Activated CD4-positive, alpha-beta T cell treated with anti-CD3 and anti-CD28 coated beads, Interleukin-2, amount 10 ng/mL, durations not matched to agents 24 days and 14 days (primary cell): Measurements from ENCODE around the gene RBKS. TPM values are rescaled to one million over a fixed set of nuclear protein-coding genes. Genes with fewer than 3 reads are reported as not detected.
A peak's percentile ranks its signal among the peaks of the same experiment; 100 is the strongest.

ENCODE experiments used
- DNase-seq: peaks from one replicate; pipeline ENCODE4 v3.0.0; 2022
- H3K27ac Mint-ChIP-seq: one replicate; pipeline ENCODE4 v1.8.0; 2022; ENCODE audit warnings: mild to moderate bottlenecking, mixed read lengths
- H3K27me3 Mint-ChIP-seq: one replicate; pipeline ENCODE4 v1.8.0; 2022; ENCODE audit warnings: mixed read lengths
- H3K36me3 Mint-ChIP-seq: one replicate; pipeline ENCODE4 v1.8.0; 2022; ENCODE audit warnings: low read depth, mild to moderate bottlenecking, mixed read lengths
- H3K4me1 Mint-ChIP-seq: one replicate; pipeline ENCODE4 v1.8.0; 2021; ENCODE audit warnings: mixed read lengths
- H3K4me3 Mint-ChIP-seq: one replicate; pipeline ENCODE4 v1.8.0; 2022; ENCODE audit warnings: mild to moderate bottlenecking, moderate library complexity, mixed read lengths
- H3K9me3 Mint-ChIP-seq: one replicate; pipeline ENCODE4 v1.8.0; 2021; ENCODE audit warnings: mixed read lengths
- intact Hi-C: fragments of 100-400 bp; cut with micrococcal nuclease; formaldehyde crosslinking; loops from one replicate; pipeline ENCODE4 v1.15.1; 2023
- total RNA-seq: library from RNA; stranded (reverse); gene quantifications from 2 replicates; pipeline ENCODE4 v1.2.3, GENCODE V29; 2022

RBKS gene
- total RNA-seq, 1 donor from 2014 or later: 1.4 TPM

- H3K27ac Mint-ChIP-seq: no peak overlapping the region
- H3K4me1 Mint-ChIP-seq: peaks cover 18% of the 10 kb centered on the region
- H3K36me3 Mint-ChIP-seq: no peaks in the 10 kb centered on the region
- intact Hi-C loops: no loop called here
- no peaks in the 10 kb centered on the region for H3K9me3 Mint-ChIP-seq
- DNase-seq: no peak
- H3K27me3 Mint-ChIP-seq: peaks cover 3% of the 10 kb centered on the region
- H3K4me3 Mint-ChIP-seq: no peak overlapping the region
Measured at GRCh38 chr2:27738349-27739057, 151.7 kb downstream of the RBKS start.

DNA sequence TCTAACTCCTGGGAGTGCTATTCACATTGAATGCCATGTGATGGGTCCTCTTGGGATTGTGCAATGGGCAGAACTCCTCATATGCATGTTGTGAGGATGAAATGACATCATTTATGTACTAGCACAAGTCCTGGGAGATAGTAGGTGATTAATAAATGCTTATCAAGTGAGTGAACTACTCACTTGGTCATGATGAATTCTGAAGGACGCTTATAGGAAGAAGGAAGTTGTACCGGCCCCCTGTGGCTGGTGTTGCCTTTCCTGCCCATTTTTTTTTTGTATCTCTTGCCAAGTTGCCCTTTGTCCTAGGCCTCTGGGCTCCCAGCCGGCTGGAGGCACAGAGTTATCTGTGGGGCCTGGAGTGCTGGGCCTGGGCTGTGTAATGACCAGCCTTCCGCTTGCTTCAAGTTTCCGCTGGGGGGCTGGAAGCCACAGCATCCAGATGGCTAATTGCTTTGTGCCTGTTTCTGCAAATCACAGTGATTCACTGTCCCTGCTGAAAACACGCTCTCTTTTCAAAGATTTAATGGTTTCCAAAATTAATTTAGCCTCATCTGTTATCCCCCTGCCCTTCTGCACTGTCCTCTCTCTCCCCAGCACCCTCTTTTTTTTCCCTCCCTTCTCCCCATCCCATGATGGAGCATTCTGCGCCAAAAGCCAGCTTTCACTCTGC, 152.4 kb downstream of the RBKS start:
- Mint-ChIP-seq H3K27ac (no peak overlapping the region), H3K4me3 (no peak overlapping the region), H3K4me1 (peaks cover 18% of the 10 kb centered on the region), H3K36me3 (no peaks in the 10 kb centered on the region), H3K9me3 (no peaks in the 10 kb centered on the region), H3K27me3 (peaks cover 3% of the 10 kb centered on the region)
- no peak for DNase-seq
- intact Hi-C loops: no loop called here

- Mint-ChIP-seq H3K4me3 (no peak overlapping the region), H3K4me1 (peaks cover 18% of the 10 kb centered on the region), H3K27ac (no peak overlapping the region), H3K36me3 (no peaks in the 10 kb centered on the region), H3K27me3 (peaks cover 3% of the 10 kb centered on the region), H3K9me3 (no peaks in the 10 kb centered on the region)
- no peak for DNase-seq
- intact Hi-C loops: no loop called here
Measured at GRCh38 chr2:27736890-27737204, 153.3 kb downstream of the RBKS start.

- Mint-ChIP-seq H3K4me1 (peaks cover 18% of the 10 kb centered on the region), H3K36me3 (no peaks in the 10 kb centered on the region), H3K4me3 (peak overlapping the region; percentile 19), H3K27ac (peak overlapping the region; percentile 63), H3K9me3 (no peaks in the 10 kb centered on the region), H3K27me3 (peaks cover 1% of the 10 kb centered on the region)
- DNase-seq: no peak
- intact Hi-C loops: no loop called here
Measured at GRCh38 chr2:27736031-27736889, 153.9 kb downstream of the RBKS start.

DNA sequence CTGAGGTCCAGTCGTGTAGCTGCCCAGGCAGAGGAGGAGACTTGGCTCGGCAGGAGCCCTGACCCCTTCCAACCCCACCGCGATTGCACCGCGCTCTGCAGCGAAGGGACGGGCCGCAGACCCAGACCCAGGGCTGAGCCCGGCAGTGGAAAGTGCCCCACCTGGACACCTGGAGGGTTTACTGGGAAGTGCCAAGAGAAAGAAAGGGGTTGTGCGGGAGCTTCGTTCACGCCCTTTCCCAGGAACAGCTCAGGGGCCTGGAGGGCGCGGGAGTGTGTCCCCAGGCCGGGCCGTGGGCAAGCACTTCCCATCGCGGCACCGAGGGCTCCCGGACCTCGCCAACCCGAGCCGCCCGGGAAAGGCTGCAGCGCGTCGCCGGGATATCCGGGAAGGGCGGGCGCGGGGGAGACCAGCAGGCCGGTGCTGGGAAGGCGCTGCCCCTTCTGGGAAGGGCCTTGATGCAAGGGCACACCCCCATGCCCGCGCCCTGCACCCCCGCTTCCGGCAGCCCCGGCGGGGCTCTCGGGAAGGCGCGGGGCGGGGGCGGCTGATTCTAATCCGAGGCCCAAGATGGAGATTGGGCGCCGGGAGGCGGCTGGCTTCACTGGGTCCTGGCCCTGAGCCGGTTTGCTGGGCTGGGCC, 154.8 kb downstream of the RBKS start:
- DNase-seq: peak; percentile 82
- Mint-ChIP-seq H3K4me1 (peaks cover 20% of the 10 kb centered on the region), H3K27ac (peak overlapping the region; percentile 1), H3K36me3 (no peaks in the 10 kb centered on the region), H3K27me3 (no peaks in the 10 kb centered on the region), H3K9me3 (no peaks in the 10 kb centered on the region), H3K4me3 (peak overlapping the region; percentile 56)
- intact Hi-C loops: no loop called here

DNA sequence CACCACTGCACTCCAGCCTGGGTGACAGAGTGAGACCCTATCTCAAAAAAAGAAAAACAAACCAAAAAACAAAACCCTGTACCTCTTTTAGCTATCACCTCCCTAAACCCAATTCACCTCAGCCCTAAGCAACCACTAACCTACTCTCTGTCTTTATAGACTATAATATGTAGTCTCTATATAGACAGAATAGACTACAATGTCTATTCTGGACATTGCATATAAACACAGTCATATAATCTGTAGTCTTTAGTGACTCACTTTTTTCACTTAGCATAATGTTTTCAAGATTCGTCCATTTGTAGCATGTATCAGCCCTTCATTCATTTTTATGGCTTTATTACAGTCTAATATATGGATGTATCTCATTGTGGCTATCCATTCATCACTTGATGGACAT, 155.9 kb downstream of the RBKS start:
- H3K9me3 Mint-ChIP-seq: no peaks in the 10 kb centered on the region
- no peaks in the 10 kb centered on the region for H3K27me3 Mint-ChIP-seq
- peaks cover 20% of the 10 kb centered on the region for H3K4me1 Mint-ChIP-seq
- no peak overlapping the region for H3K27ac Mint-ChIP-seq
- H3K4me3 Mint-ChIP-seq: no peak overlapping the region
- H3K36me3 Mint-ChIP-seq: no peaks in the 10 kb centered on the region
- no peak for DNase-seq
- intact Hi-C loops: no loop called here

Other genes with a start within 250 kb of the RBKS start
- gene SUPT7L, start 226.8 kb downstream of the RBKS start, total RNA-seq: 33.3 and 34.5 TPM in 2 replicates
- 27.1 and 28.7 TPM in 2 replicates for gene SLC4A1AP, start 226.5 kb downstream of the RBKS start, total RNA-seq
- gene MRPL33, start 118.7 kb downstream of the RBKS start, total RNA-seq: 59.0 and 59.6 TPM in 2 replicates
- gene BABAM2, start 342 bp upstream of the RBKS start, total RNA-seq: 45.9 and 46.7 TPM in 2 replicates